GM18861 (cell line): ENCODE results near the gene RABGEF1.
"Not testable (repeated sequence)": the region's sequence is repeated elsewhere in the genome, so short reads cannot be mapped to it uniquely, and the experiment has no call there.

Experiments
- ATAC-seq: cut with Tn5 transposase; IDR thresholded peaks from one replicate; pipeline ENCODE4 v1.9.1; 2021; ENCODE audit not compliant: unreplicated experiment

Gene RABGEF1

DNA sequence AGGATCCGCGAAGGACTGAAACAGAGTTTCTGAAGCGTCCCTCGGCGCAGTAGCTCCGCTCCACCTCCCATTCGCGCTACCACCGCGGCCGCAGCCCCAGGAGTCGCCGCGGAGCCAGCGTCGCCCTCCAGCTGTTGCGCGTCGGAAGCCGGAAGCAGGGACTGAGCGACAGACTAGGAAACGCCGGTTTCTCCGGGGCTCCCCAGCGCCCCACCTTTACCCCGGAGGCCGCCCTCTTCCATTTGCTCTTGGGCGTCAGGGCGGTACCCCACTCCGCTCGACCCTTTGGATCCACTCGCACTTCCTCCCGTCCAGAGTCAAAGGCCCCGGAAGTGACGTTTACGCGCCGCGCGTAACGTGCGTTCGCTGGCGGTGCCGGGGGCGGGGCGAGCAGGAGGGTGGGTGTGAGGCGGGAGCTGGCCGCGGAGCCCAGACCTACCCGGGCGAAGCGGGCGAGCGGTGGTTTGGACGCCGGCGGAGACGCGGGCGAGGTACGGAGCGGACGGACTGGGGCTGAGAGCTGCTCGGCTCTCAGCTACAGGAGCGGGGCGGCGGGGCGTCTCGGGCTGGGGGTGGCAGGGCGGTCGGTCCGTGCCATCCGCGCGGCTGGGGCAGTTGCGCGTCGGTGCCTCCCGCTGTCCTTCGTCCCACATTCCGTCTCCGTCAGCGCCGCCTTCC lies at the start of gene RABGEF1:
TSS of gene RABGEF1 (plus strand) at position 432 of the 678 bp plus-strand sequence. CDS start 31,167 bp downstream, outside the sequence.
- ATAC-seq = peak; percentile 79

GRCh38 chr7:66693331-66693730 lies 47.2 kb upstream of the RABGEF1 start:
- ATAC-seq = no peak

- no peak for ATAC-seq
Measured at GRCh38 chr7:66694286-66694685, 46.2 kb upstream of the RABGEF1 start.

DNA sequence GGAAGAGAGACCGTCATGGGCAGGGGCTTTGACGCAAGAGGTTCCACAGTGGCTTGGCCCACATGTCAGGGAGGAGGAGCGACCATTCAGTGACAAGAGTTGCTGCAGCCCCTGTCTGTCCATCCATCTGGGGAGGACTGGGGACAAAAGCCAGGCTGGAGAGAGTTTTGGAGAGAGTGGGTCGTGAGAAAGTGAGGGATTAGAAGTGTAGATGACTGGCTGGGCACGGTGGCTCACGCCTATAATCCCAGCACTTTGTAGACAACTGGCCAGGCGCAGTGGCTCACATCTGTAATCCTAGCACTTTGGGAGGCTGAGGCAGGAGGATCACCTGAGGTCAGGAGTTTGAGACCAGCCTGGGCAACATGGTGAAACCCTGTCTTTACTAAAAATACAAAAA lies 45.1 kb upstream of the RABGEF1 start:
- not testable (repeated sequence) for ATAC-seq

DNA sequence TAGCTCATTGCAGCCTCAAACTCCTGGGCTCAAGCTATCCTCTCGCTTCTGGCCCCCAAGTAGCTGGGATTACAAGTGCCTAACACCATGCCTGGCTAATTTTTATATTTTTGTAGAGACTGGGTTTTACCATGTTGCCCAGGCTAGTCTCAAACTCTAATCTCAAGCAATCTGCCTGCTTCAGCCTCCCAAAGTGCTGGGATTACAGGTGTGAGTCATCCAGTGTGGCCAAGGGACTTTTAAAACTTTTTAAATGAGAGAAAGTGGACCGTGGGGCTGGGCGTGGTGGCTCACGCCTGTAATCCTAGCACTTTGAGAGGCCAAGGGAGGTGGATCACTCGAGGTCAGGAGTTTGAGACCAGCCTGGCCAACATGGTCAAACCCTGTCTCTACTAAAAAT lies 44.4 kb upstream of the RABGEF1 start:
- ATAC-seq = not testable (repeated sequence)

DNA sequence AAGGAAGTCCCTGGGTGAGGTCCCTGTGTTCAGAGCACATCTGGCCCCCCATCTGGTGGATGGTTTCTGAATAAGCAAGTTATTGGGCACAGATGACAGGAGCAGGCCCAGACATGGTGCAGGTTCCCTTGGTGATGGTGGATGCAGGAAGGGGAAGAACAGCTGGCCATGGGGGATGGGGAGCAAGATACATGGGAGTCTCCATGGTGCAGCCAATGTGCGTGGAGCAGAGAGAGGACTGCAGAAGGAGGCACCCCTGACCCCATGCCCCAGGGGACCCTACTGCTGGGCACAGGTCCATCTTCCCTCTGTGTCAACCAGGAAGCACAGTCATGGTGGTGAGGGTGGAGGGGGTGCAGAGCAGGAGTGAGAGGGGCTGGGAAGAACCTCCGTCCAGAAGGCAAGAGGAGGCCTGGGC lies 43.8 kb upstream of the RABGEF1 start:
- no peak for ATAC-seq

DNA sequence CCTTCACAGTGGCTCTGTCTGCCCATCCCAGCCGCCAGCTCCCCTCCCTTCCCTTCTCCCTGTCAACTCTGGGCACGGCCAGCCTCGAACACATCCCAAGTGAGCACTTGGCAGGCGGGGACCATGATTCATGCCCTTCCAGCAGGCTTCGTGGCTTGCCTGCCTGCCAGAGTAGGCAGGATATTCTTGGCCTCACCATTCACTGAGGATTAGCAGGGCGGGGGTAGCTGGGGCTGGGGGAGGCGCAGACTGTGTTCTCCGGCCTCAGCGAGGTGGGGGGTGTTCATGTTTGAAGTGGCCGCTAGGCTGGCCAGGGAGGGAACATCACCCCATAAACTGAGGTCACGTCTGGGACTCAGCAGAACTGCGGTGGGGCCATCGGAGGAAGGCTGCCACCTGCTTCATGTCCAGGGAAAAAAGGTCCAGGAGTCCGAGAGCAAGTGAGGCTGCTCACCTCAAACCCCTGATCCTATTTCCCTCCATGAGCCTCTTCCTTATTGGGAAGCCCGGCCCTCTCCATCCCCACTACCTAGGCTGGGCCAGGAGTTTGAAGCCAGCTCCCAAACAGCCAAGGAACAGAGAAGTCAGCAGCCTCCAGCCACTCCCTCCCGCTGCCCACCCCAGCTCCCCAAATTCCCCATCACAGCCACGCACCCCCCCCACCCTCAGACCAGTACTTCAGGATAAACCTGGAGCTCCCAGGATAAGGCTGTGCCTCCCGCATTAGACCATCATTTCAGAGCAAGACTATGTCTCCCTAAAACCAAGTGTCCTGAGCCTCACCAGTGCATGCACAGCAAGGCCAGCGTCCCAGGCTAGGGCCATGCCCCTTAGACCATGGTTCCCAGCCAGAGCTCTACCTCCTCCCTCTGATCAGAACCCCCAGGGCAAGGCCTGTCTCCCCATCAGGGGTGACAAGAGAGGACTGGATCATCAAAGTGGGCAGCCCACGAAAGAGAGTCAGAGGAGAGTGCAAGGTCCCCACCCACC lies 42.8 kb upstream of the RABGEF1 start:
- ATAC-seq = no peak

DNA sequence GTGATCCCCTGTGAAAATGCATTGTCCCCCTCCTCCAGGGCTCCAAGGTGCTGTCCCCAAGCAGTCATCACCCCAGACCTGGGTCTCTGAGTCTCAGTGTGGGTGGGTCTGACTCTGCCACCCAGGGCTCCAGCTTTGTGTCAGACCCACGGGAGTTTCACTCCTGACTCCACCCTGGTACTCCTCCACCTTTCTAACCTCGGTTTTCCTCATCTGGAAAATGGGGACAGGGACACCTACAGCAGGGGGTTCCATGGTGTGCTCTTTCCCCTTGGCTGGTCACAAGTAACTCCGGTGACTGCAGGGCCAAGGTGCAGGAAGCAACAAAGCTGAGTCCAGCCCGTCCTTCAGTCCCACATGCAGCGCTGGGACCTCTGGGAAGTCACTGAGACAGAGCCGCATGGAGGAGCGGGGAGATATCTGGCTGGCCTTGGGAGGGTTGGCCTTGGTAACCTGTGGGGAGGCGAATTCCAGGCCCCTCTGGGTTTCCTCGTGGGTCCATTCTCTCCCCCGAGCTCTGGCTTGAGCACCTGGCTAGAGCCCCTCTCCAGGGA lies 41.8 kb upstream of the RABGEF1 start:
- ATAC-seq = no peak

DNA sequence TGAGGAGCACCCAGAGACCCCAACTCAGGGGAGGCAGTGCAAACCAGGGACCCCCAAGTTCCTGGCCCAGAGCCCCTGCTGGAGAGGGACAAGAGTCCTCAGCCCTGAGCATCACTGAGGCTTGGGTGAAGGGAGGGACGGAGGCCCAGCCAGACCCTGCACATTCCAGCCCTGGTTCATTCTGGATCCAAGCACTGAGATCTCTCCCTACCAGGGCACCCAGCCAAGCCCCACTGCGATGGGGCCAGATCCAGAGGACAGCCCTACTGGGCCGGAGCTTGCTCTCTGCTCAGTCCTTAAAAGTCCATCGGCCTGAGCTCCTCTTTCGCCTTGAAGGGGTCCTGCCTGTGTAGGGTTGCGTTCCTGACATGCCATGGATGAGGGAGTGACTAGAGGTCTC lies 40.5 kb upstream of the RABGEF1 start:
- ATAC-seq = no peak

DNA sequence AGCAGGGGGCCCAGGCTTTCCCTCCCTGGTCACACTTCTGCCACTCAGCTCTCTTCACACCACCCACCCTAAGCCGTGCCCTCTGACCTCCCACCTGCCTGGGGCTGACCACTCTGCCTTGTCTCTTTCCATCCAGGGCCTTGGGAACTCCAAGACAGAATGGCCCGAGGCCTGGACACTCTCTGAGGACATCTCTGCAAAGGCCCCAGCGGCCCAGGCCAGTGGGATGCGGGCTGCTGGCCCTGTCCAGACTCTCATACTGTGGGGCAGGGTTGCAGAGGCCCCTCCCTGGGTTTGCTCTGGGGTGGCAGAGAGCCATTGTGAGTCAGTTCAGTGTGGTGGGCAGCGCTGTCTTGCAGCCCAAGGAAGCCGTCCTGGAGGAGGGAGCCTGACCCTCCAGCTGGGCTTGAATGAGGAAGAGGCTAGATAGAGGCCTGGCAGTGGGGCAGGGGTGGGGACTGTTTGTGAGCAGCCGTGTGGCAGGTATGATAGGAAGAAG lies 39.9 kb upstream of the RABGEF1 start:
- ATAC-seq = no peak

DNA sequence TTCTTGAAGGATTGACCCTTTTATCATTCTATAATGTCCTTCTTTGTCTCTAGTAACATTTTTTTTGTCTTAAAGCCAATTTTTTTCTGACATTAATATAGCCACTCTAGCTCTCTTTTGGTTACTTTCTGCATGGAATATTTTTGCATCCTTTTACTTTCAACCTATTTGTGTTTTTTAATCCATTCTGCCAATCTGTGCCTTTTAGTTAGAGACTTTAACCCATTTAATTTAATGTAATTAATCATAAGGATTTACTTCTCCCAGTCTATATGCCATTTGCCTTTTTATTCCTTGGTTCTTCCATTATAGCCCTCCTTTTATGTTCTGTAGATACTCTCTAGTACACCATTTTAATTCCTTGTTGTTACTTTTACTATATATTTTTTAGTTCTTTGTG lies 32.7 kb upstream of the RABGEF1 start:
- ATAC-seq = no peak

DNA sequence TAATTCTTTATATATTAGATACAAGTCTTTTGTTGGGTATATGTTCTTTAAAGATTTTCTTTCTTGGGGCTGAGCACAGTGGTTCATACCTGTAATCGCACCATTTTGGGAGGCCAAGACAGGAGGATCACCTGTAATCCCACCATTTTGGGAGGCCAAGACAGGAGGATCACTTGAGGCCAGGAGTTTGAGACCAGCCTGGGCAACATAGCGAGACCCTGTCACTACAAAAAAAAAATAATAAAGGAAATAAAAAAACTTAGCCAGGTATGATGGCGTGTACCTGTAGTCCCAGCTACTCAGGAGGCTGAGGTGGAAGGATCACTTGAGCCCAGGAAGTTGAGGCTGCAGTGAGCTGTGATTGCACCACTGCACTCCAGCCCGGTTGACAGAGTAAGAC lies 29.8 kb upstream of the RABGEF1 start:
- not testable (repeated sequence) for ATAC-seq

- ATAC-seq = no peak
Measured at GRCh38 chr7:66713687-66714086, 26.8 kb upstream of the RABGEF1 start.

DNA sequence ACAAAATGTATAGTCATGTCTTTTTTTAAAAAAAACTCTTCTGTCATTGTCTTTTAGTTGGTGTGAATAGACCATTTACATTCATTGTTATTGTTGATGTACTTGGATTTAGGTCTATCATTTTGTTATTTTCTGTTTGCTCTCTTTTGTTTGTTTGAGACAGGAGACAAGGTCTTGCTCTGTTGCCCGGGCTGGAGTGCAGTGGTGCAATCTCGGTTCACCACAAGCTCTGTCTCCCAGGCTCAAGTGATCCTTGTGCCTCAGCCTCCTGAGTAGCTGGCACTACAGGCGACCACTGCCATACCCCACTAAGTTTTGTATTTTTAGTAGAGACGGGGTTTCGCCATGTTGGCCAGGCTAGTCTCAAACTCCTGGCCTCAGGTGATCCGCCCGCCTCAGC lies 23.9 kb upstream of the RABGEF1 start:
- not testable (repeated sequence) for ATAC-seq

DNA sequence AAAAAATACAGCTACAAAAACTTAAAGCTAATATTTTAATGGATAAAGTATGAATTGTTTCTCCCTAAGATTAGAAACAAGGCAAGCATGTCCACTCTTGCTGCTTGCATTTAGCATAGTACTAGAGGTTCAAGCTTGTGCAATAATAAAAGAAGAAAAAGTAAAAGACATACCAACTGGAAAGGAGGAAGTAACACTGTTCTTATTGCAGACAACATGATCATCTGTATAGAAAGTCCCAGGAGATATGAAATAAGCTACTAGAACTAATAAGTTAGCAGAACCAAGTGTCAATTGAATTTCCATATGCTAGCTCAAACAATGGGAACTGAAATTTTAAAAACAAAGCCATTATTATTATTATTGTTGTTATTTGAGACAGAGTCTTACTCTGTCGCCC lies 20.0 kb upstream of the RABGEF1 start:
- ATAC-seq = no peak

- no peak for ATAC-seq
Measured at GRCh38 chr7:66725843-66726242, 14.7 kb upstream of the RABGEF1 start.

GRCh38 chr7:66727058-66727457 lies 13.5 kb upstream of the RABGEF1 start:
- no peak for ATAC-seq

GRCh38 chr7:66728571-66728970 lies 12.0 kb upstream of the RABGEF1 start:
- no peak for ATAC-seq

- no peak for ATAC-seq
Measured at GRCh38 chr7:66729274-66729673, 11.3 kb upstream of the RABGEF1 start.

DNA sequence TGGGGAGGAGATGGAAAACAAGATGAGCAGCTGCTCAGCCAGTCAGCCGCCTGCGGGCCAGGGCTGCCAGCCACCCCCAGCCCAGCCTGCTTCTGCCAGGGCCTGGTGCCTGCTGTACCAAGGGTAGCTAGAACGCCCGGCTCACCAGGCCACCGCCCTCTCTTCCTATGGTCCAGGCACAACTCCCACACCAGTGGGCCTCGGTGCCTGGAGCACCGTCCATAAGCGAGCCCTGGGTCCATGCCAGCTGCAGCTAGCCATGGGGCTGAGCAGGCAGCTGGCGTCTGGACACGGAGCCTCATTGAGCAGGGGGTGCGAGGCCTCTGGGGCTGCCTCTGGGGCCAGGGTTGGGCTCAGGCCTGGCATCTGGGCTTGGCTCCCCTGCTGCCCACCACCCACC lies 8.5 kb upstream of the RABGEF1 start:
- no peak for ATAC-seq

DNA sequence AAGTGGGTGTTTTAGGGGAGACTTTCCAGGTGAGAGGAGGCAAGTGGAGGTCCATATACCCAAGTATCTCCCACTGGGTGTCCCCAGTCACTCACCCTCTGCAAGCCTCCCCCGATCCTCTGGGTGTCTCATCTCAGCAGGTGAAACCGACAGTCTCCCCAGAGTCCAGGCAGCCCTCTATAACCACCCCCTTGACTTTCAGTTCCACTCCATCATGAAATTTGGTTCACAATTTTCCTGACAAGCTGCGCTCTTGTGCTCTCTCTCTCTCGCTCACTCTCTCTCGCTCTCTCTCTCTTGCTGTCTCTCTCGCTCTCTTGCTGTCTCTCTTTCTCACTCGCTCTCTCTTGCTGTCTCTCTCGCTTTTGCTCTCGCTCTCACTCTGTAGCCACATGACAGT lies 8.1 kb upstream of the RABGEF1 start:
- ATAC-seq = no peak

DNA sequence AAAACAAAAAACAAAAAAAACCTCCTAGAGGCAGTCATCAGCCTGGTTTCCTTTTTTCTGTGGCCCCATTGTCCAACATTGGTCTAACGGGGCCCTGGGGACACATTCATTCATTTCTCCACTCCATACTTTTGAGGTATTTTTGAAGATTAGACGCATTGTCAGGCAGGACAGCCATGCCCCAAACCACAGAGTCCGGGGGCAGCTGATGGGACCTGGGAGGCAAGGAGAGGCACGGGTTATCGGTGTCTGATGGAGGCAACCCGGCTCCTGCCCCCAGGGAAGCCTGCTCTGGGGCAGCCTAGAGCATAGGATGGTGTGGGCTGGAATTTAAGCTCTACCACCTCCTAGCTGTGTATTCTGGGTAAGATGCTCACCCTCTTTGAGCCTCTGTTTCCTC lies 6.5 kb upstream of the RABGEF1 start:
- ATAC-seq = no peak
